Natural killer cell treated with Interleukin-12 subunit alpha and Interleukin-12 subunit beta and Interleukin-15 and Interleukin-18, amount 100 ng/mL, for 72 hours (primary cell): Measurements from ENCODE around the gene CASTOR2. TPM values are rescaled to one million over a fixed set of nuclear protein-coding genes. Genes with fewer than 3 reads are reported as not detected.
"Not testable (repeated sequence)": the region's sequence is repeated elsewhere in the genome, so short reads cannot be mapped to it uniquely, and the experiment has no call there.

ENCODE experiments used
- ATAC-seq, 2 donors: fragments of 150-1000 bp; cut with Tn5 transposase in 1 of 2; sonication (Bioruptor Pico), chemical (Tn5 transposase) in 1 of 2; 2 replicates each; pipeline ENCODE4 v1.10.0; 2021
- DNase-seq: peaks from one replicate; pipeline ENCODE4 v3.0.0; 2022; ENCODE audit warnings: low spot score
- H3K27ac Mint-ChIP-seq, 2 donors: 1 replicate in 1 of 2; 2 replicates in 1 of 2; pipeline ENCODE4 v1.8.0; 2022; ENCODE audit warnings: mixed read lengths in 2 of 2, mild to moderate bottlenecking in 1 of 2, moderate library complexity in 1 of 2
- H3K27me3 Mint-ChIP-seq, 2 donors: 1 replicate in 1 of 2; 2 replicates in 1 of 2; pipeline ENCODE4 v1.8.0; 2022; ENCODE audit warnings: mixed read lengths in 2 of 2
- H3K36me3 Mint-ChIP-seq: one replicate; pipeline ENCODE4 v1.8.0; 2022; ENCODE audit warnings: mixed read lengths
- H3K4me1 Mint-ChIP-seq, 2 donors: 1 replicate in 1 of 2; 2 replicates in 1 of 2; pipeline ENCODE4 v1.8.0; 2022; ENCODE audit warnings: low read depth in 2 of 2, mixed read lengths in 2 of 2, mild to moderate bottlenecking in 1 of 2
- H3K4me3 Mint-ChIP-seq: one replicate; pipeline ENCODE4 v1.8.0; 2022; ENCODE audit warnings: mixed read lengths
- H3K9me3 Mint-ChIP-seq: 2 replicates; pipeline ENCODE4 v1.8.0; 2022; ENCODE audit warnings: mixed read lengths
- total RNA-seq, 2 donors: library from RNA; stranded (reverse); gene quantifications; one replicate each; pipeline ENCODE4 v1.2.3, GENCODE V29; 2022

Gene CASTOR2
- total RNA-seq, 2 donors from 2014 or later, result 4.5 to 8.4 TPM

- H3K4me3 Mint-ChIP-seq, H3K4me1 Mint-ChIP-seq, DNase-seq, H3K27me3 Mint-ChIP-seq, H3K36me3 Mint-ChIP-seq, ATAC-seq, H3K27ac Mint-ChIP-seq, H3K9me3 Mint-ChIP-seq: not testable (repeated sequence)
Observed at GRCh38 chr7:74966909-74967308, 2.4 kb downstream of the CASTOR2 start.

- peak; percentile 28 to 51 for ATAC-seq
- not testable (repeated sequence) for H3K27me3 Mint-ChIP-seq, H3K9me3 Mint-ChIP-seq, H3K36me3 Mint-ChIP-seq, DNase-seq, H3K27ac Mint-ChIP-seq, H3K4me1 Mint-ChIP-seq, H3K4me3 Mint-ChIP-seq
Observed at GRCh38 chr7:74971431-74971830, 6.9 kb downstream of the CASTOR2 start.

- H3K4me3 Mint-ChIP-seq, ATAC-seq, H3K36me3 Mint-ChIP-seq, H3K27ac Mint-ChIP-seq, DNase-seq, H3K4me1 Mint-ChIP-seq, H3K27me3 Mint-ChIP-seq, H3K9me3 Mint-ChIP-seq: not testable (repeated sequence)
Observed at GRCh38 chr7:74972377-74972776, 7.9 kb downstream of the CASTOR2 start.

- H3K4me3 Mint-ChIP-seq, H3K36me3 Mint-ChIP-seq, H3K27me3 Mint-ChIP-seq, H3K27ac Mint-ChIP-seq, H3K9me3 Mint-ChIP-seq, DNase-seq, ATAC-seq, H3K4me1 Mint-ChIP-seq: not testable (repeated sequence)
Observed at GRCh38 chr7:74975959-74976358, 11.5 kb downstream of the CASTOR2 start.

- not testable (repeated sequence) for ATAC-seq, H3K4me1 Mint-ChIP-seq, H3K36me3 Mint-ChIP-seq, H3K4me3 Mint-ChIP-seq, H3K9me3 Mint-ChIP-seq, H3K27me3 Mint-ChIP-seq, DNase-seq, H3K27ac Mint-ChIP-seq
Observed at GRCh38 chr7:74977523-74977922, 13.0 kb downstream of the CASTOR2 start.

- not testable (repeated sequence) for H3K4me1 Mint-ChIP-seq, H3K27me3 Mint-ChIP-seq, H3K27ac Mint-ChIP-seq, ATAC-seq, H3K9me3 Mint-ChIP-seq, DNase-seq, H3K4me3 Mint-ChIP-seq, H3K36me3 Mint-ChIP-seq
Observed at GRCh38 chr7:74988436-74988835, 23.9 kb downstream of the CASTOR2 start.

GRCh38 chr7:74993121-74993520 is 28.6 kb downstream of the CASTOR2 start:
- no peaks in the 10 kb centered on the region for H3K27me3 Mint-ChIP-seq
- H3K4me3 Mint-ChIP-seq, result no peak overlapping the region
- H3K4me1 Mint-ChIP-seq, result peaks cover 0 to 9% of the 10 kb centered on the region in 2 donors
- no peaks in the 10 kb centered on the region for H3K9me3 Mint-ChIP-seq
- DNase-seq (no peak), ATAC-seq (no peak)
- no peaks in the 10 kb centered on the region for H3K36me3 Mint-ChIP-seq
- H3K27ac Mint-ChIP-seq, result no peak overlapping the region

- not testable (repeated sequence) for ATAC-seq, H3K9me3 Mint-ChIP-seq, DNase-seq, H3K27me3 Mint-ChIP-seq, H3K27ac Mint-ChIP-seq, H3K36me3 Mint-ChIP-seq, H3K4me3 Mint-ChIP-seq
- H3K4me1 Mint-ChIP-seq, result peaks cover 0 to 13% of the 10 kb centered on the region in 2 donors
Observed at GRCh38 chr7:74994869-74995543, 30.5 kb downstream of the CASTOR2 start.

- H3K27ac Mint-ChIP-seq, H3K9me3 Mint-ChIP-seq, H3K4me3 Mint-ChIP-seq, H3K36me3 Mint-ChIP-seq, DNase-seq, H3K27me3 Mint-ChIP-seq, ATAC-seq: not testable (repeated sequence)
- H3K4me1 Mint-ChIP-seq, result peaks cover 0 to 13% of the 10 kb centered on the region in 2 donors
Observed at GRCh38 chr7:74996361-74996760, 31.9 kb downstream of the CASTOR2 start.

GRCh38 chr7:74997811-74998210 is 33.3 kb downstream of the CASTOR2 start:
- H3K4me3 Mint-ChIP-seq, H3K36me3 Mint-ChIP-seq, DNase-seq, H3K27ac Mint-ChIP-seq, H3K27me3 Mint-ChIP-seq, H3K9me3 Mint-ChIP-seq, ATAC-seq: not testable (repeated sequence)
- peaks cover 0 to 13% of the 10 kb centered on the region in 2 donors for H3K4me1 Mint-ChIP-seq

- not testable (repeated sequence) for H3K4me3 Mint-ChIP-seq, H3K4me1 Mint-ChIP-seq, H3K36me3 Mint-ChIP-seq, DNase-seq, ATAC-seq, H3K27me3 Mint-ChIP-seq, H3K9me3 Mint-ChIP-seq, H3K27ac Mint-ChIP-seq
Observed at GRCh38 chr7:75001356-75001755, 36.9 kb downstream of the CASTOR2 start.

GRCh38 chr7:75010036-75010435 is 45.5 kb downstream of the CASTOR2 start:
- H3K4me1 Mint-ChIP-seq, result peaks cover 0 to 2% of the 10 kb centered on the region in 2 donors
- DNase-seq, result no peak
- H3K9me3 Mint-ChIP-seq, result no peaks in the 10 kb centered on the region
- no peak overlapping the region for H3K4me3 Mint-ChIP-seq
- no peak overlapping the region for H3K27ac Mint-ChIP-seq
- no peaks in the 10 kb centered on the region for H3K27me3 Mint-ChIP-seq
- no peak for ATAC-seq
- H3K36me3 Mint-ChIP-seq, result no peaks in the 10 kb centered on the region

- DNase-seq (no peak), ATAC-seq (peak in 1 of 2 donors; percentile 17)
- no peaks in the 10 kb centered on the region for H3K36me3 Mint-ChIP-seq
- no peaks in the 10 kb centered on the region for H3K4me1 Mint-ChIP-seq
- H3K27me3 Mint-ChIP-seq, result no peaks in the 10 kb centered on the region
- H3K27ac Mint-ChIP-seq, result no peak overlapping the region
- H3K4me3 Mint-ChIP-seq, result no peak overlapping the region
- no peaks in the 10 kb centered on the region for H3K9me3 Mint-ChIP-seq
Observed at GRCh38 chr7:75017832-75018231, 53.3 kb downstream of the CASTOR2 start.

GRCh38 chr7:75018570-75019364 is 54.3 kb downstream of the CASTOR2 start:
- ATAC-seq, result peak in 1 of 2 donors; percentile 14
- Mint-ChIP-seq H3K27me3 (no peaks in the 10 kb centered on the region), H3K36me3 (no peaks in the 10 kb centered on the region), H3K4me1 (no peaks in the 10 kb centered on the region), H3K9me3 (no peaks in the 10 kb centered on the region), H3K4me3 (no peak overlapping the region), H3K27ac (no peak overlapping the region)
- no peak for DNase-seq
